Ovary (tissue), 9 donors: ENCODE results near the gene MTURN. TPM values are rescaled to one million over a fixed set of nuclear protein-coding genes. Genes with fewer than 3 reads are reported as not detected.

Source experiments
- DNase-seq, 5 donors: peaks; one replicate each; pipeline ENCODE4 v3.0.0-alpha.2; 2019 to 2020
- H3K27ac ChIP-seq, 2 donors: fragments of 200-600 bp; one replicate each; pipeline versions ENCODE4 v1.5.1 to v1.8.0; 2019 to 2022
- H3K27me3 ChIP-seq: fragments of 200-600 bp; one replicate; pipeline ENCODE4 v1.8.0; 2022
- H3K36me3 ChIP-seq: fragments of 200-600 bp; sonication (generic); one replicate; pipeline ENCODE4 v1.5.1; 2019
- H3K4me1 ChIP-seq: one replicate; pipeline ENCODE4 v1.8.1; 2013; ENCODE audit warnings: mild to moderate bottlenecking, moderate library complexity; ENCODE audit not compliant: insufficient read depth
- H3K4me3 ChIP-seq: fragments of 200-600 bp; sonication (generic); one replicate; pipeline ENCODE4 v1.5.1; 2017
- H3K9me3 ChIP-seq, 2 donors: fragments of 200-600 bp in 1 of 2; sonication (generic) in 1 of 2; one replicate each; pipeline versions ENCODE4 v1.5.1 to v1.8.1; 2013 to 2019; ENCODE audit warnings: mild to moderate bottlenecking in 1 of 2, moderate library complexity in 1 of 2
- EP300 ChIP-seq: sonication (generic); formaldehyde crosslinking; IDR thresholded peaks from one replicate; pipeline ENCODE4 v1.6.1; 2017; ENCODE audit warnings: antibody characterized with exemption
- POLR2A ChIP-seq: fragments of 450-650 bp; IDR thresholded peaks from one replicate; pipeline ENCODE4 v1.6.1; 2017; ENCODE audit warnings: antibody characterized with exemption, mild to moderate bottlenecking, moderate library complexity
- WGBS, 3 donors: extraction: QIAGEN DNeasy Blood & Tissue Kit in 1 of 3; methylation state at CpG; one replicate each; pipeline versions ENCODE4 v1.1.5 to v1.1.7; 2013 to 2017; 5-methylcytosine and 5-hydroxymethylcytosine counted together
- intact Hi-C, 4 donors: fragments of 100-400 bp; cut with DNase I; formaldehyde crosslinking; loops; one replicate each; pipeline versions ENCODE4 v1.11.0 to v1.15.1; 2022 to 2023
- polyA plus RNA-seq, 2 donors: library from polyadenylated mRNA; stranded (reverse); fragments of 200-250 nt in 1 of 2; fragments of 350-450 nt in 1 of 2; fragmentation: Illumina TruSeq in 1 of 2; extraction: RNeasy Lipid Tissue Mini Kit (QIAGEN cat#74804) in 1 of 2; gene quantifications; one replicate each; pipeline ENCODE4 v1.2.3, GENCODE V29; 2013 to 2014
- total RNA-seq, 7 donors: library from RNA; depleted of rRNA in 2 of 7; stranded (reverse); fragments of >200 nt in 2 of 7; fragmentation: NEBNext Ultra II Directional in 3 of 7; extraction: Animal tissue kit (Norgen Biotek cat#: 25700) in 3 of 7; gene quantifications; one replicate each; pipeline versions ENCODE4 v1.1.0 to v1.2.4, GENCODE V29; 2016 to 2023
- TF ChIP-seq, protein P1 (sequence below), 3 donors: fragments of 450-650 bp in 2 of 3; fragments of 200-600 bp in 1 of 3; IDR thresholded peaks; one replicate each; pipeline versions ENCODE4 v1.5.1 to v1.8.0; 2016 to 2022; ENCODE audit warnings: antibody characterized with exemption in 3 of 3, mild to moderate bottlenecking in 1 of 3
- donor health status: DM: no; HTN: no; CAD: no; lungs with moderate emphysema.
- donor health status: DM: no; HTN: no; CAD: no.
- donor health status: Bipolar disorder and iron deficiency.
- donor health status: DM: yes; HTN: yes; CAD: no.
- donor health status: DM: no; HTN: no; CAD: no.
- donor health status: DM: yes; HTN: yes; CAD: no.

The MTURN gene
- total and polyA plus RNA-seq, 9 donors: 14.7 to 65.1 (median 40.4) TPM

DNA sequence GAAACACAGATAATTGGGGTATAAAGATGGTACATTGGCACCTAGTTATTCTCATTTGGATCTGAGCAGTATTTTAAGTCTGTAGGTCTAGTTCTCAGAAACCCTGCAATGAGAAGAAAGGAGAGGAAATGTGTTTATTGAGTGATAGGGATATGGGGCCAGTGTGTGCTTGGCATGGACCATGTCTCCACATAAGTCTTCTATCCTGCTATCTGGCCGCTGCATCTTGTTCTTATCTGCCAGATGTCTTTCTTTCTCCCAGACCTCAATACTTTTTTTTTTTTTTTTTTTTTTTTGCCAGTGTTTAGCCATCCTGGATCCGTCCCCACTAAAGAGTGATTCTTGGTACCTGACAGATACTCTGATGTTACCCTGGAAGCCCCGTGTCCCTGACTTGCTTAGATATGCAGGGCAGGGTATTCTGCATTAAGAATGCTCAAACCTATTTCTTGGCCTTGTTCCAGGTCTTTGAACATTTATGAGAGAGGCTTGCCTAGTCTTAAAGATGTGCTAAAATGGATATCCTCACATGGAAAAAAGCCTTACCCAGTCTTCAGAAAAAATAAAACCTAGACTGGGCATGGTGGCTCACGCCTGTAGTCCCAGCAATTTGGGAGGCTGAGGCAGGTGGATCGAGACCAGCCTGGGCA, 10.0 kb downstream of the MTURN start:
- intact Hi-C loops: loop anchor here in 1 of 4 donors (5.0 kb wide), 1 partner anchor 1737 kb away; no protein-coding TSS in a partner anchor
- 94 to 95% (median 95%) methylated on average over 5 of the region's 5 CpGs for WGBS, 3 donors

DNA sequence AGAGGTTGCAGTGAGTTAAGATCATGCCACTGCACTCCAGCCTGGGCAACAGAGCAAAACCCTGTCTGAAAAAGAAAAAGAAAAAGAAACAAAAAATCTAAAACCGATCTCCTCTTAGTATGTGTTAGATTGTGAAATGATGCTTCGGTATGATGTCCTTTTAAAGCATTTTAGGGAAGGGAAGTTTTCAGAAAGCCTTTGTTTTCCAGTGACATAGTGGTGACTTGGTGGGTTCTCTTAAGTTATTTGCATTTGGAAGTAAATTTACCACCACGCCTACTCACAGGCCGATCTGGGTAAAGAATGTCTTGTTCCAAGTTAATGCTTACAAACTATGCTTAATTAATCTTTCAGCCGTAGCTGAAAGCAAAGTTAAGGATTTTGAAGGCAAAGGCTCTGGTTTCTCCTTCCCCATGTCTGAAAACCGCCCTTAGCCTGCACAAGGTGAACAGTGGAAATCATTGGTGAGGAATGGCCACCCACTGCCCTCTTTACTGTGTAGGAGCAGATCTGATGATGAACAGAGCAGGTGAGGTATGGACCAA, 10.7 kb downstream of the MTURN start:
- 80 to 90% (median 85%) methylated on average over 6 of the region's 6 CpGs for WGBS, 3 donors
- Histone ChIP-seq H3K4me3 (no peak overlapping the region), H3K9me3 (no peaks in the 10 kb centered on the region), H3K27me3 (no peaks in the 10 kb centered on the region), H3K4me1 (peaks cover 2% of the 10 kb centered on the region), H3K27ac (no peak overlapping the region), H3K36me3 (no peaks in the 10 kb centered on the region)
- intact Hi-C loops: no loop called here
- DNase-seq: no peak
- TF ChIP-seq, protein P1, sequence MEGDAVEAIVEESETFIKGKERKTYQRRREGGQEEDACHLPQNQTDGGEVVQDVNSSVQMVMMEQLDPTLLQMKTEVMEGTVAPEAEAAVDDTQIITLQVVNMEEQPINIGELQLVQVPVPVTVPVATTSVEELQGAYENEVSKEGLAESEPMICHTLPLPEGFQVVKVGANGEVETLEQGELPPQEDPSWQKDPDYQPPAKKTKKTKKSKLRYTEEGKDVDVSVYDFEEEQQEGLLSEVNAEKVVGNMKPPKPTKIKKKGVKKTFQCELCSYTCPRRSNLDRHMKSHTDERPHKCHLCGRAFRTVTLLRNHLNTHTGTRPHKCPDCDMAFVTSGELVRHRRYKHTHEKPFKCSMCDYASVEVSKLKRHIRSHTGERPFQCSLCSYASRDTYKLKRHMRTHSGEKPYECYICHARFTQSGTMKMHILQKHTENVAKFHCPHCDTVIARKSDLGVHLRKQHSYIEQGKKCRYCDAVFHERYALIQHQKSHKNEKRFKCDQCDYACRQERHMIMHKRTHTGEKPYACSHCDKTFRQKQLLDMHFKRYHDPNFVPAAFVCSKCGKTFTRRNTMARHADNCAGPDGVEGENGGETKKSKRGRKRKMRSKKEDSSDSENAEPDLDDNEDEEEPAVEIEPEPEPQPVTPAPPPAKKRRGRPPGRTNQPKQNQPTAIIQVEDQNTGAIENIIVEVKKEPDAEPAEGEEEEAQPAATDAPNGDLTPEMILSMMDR (IDR thresholded peaks at IDR 0.05): no peak
- TF ChIP-seq EP300: no peak
- no peak for TF ChIP-seq POLR2A

More for the DNA sequence above, 10.0 kb downstream of the MTURN start:
- Histone ChIP-seq H3K4me1 (peaks cover 2% of the 10 kb centered on the region), H3K27ac (no peak overlapping the region), H3K27me3 (no peaks in the 10 kb centered on the region), H3K4me3 (no peak overlapping the region), H3K9me3 (no peaks in the 10 kb centered on the region), H3K36me3 (no peaks in the 10 kb centered on the region)
- TF ChIP-seq, protein P1 (IDR thresholded peaks at IDR 0.05): no peak
- TF ChIP-seq EP300 (no peak), POLR2A (no peak)
- DNase-seq: no peak

DNA sequence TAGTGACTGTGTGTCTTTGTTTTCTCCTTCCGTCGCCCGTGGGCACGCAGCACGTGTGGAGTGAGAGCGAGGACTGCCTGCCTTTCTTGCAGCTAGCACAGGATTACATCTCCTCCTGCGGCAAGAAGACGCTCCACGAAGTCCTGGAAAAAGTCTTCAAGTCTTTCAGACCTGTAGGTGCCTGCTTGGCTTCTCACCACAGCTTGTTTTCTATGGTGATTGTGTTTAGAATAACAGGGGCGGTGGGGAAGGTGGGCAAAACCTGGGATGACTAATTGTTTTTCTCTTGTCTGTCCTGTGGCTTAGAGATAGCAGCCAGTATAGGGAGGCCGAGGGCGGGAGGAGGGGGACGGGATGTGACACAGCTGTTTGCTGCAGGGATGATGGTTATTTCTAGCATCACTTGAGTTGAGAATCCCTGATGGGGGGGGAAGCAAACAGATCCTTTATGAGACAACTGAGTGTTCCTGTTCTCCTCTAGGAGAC, 11.4 kb downstream of the MTURN start:
- TF ChIP-seq POLR2A: no peak
- TF ChIP-seq EP300: no peak
- TF ChIP-seq, protein P1 (IDR thresholded peaks at IDR 0.05): no peak
- no peaks in the 10 kb centered on the region for H3K36me3 ChIP-seq
- WGBS, 3 donors: 51 to 53% (median 52%) methylated on average over 13 of the region's 13 CpGs
- no peaks in the 10 kb centered on the region for H3K9me3 ChIP-seq
- H3K4me3 ChIP-seq: no peak overlapping the region
- DNase-seq: peak in 1 of 5 donors; percentile 30
- intact Hi-C loops: no loop called here
- peaks cover 2% of the 10 kb centered on the region for H3K4me1 ChIP-seq
- no peak overlapping the region for H3K27ac ChIP-seq
- no peaks in the 10 kb centered on the region for H3K27me3 ChIP-seq

DNA sequence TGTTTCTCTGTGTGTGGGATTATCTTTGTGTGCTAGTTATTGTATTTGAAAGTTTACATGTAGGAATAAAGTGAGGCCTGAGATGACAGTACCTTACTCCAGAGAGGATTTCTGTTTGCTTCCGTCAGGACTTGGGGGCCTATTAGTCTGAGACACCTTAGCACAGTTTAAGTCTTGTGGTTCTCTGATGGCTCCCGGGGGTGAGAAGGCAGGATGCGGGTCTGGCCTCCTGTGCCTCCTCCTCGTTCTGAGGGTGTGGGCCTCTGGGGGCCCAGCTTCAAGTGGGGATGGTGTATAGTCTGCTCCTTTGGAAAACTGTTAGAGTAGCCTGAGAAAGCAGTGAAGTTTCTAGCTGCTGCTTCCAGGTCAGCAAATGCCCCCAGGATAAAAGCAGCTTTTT, 12.4 kb downstream of the MTURN start:
- H3K4me1 ChIP-seq: peaks cover 2% of the 10 kb centered on the region

More for the DNA sequence above, 12.4 kb downstream of the MTURN start:
- no peak overlapping the region for H3K4me3 ChIP-seq
- H3K27me3 ChIP-seq: no peaks in the 10 kb centered on the region
- intact Hi-C loops: no loop called here
- 57 to 72% (median 61%) methylated on average over 4 of the region's 4 CpGs for WGBS, 3 donors
- no peaks in the 10 kb centered on the region for H3K9me3 ChIP-seq
- no peaks in the 10 kb centered on the region for H3K36me3 ChIP-seq
- no peak for TF ChIP-seq EP300
- TF ChIP-seq, protein P1 (IDR thresholded peaks at IDR 0.05): no peak
- no peak for TF ChIP-seq POLR2A
- no peak overlapping the region for H3K27ac ChIP-seq
- no peak for DNase-seq
